Measurements from ENCODE around the gene R3HDM4. TPM values are rescaled to one million over a fixed set of nuclear protein-coding genes. Genes with fewer than 3 reads are reported as not detected.

Gene R3HDM4
- total and polyA plus RNA-seq, 9 of the 15 experiments (the other 6 are each of a cell fraction or from before 2014, with no cell fraction given) = 3.2 to 154 (median 59.0) TPM

DNA sequence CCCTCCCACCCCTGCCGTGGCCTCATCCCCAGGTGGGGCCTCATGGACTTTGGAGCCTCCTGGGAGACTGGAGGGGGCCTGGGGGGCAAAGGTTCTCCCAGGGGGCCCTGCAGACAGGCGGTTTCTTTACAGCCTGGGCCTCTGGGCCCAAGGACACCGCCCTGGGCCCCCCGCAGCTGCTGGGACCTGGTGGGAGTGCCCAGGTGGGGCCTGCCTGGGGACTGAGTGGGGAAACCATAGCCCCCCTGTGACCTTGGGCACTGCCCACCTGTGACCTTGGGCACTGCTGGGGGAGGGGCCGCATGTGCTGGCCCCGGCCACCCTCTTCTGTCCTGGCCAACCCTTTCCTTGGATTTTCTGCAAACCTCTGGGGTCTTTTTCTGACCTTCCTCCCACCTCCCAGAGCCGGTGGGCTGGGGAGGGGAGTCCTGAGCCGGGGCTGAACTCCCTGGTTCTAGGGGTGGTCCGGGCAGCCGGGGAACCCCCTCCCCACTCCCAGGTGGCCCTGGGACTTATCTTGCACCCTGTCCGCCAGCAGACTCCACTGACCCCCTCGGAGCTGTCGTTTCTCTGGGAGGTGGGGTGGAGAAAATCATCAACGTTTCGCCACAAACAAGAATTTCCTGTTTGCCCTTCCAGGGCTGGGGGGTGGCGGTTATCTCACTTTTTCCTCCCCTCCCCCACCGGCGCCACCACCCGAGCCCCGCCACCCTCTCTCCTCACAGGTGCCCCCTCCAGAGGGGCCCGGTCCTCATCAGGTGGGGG is 39.8 kb upstream of the R3HDM4 start (continued):
- TF ChIP-seq ZNF592 (IDR thresholded peaks at IDR 0.05) (peak; percentile 57; the same call in 1 of the 2 replicates), RBM34 (IDR thresholded peaks at IDR 0.05; ENCODE audit: borderline replicate concordance, insufficient read depth, low read length) (no peak), CHD1 (IDR thresholded peaks at IDR 0.05; ENCODE audit: low read length) (no peak), ZNF668 (CRISPR knock-in tag; IDR thresholded peaks at IDR 0.05) (no peak), CTBP1 (IDR thresholded peaks at IDR 0.05; ENCODE audit: borderline replicate concordance) (peak; percentile 12; the same call in 1 of the 2 replicates), UBTF (IDR thresholded peaks at IDR 0.05; ENCODE audit: borderline replicate concordance in 1 of 2, low read depth in 2 of 2, low read length in 2 of 2) (no peak), MYNN (IDR thresholded peaks at IDR 0.05) (peak; percentile 16; the same call in 1 of the 2 replicates), MYNN (CRISPR knock-in tag; IDR thresholded peaks at IDR 0.05) (no peak), CREM (IDR thresholded peaks at IDR 0.05; ENCODE audit: low read depth) (peak; percentile 33; the same call in 1 of the 2 replicates), MTA3 (IDR thresholded peaks at IDR 0.05; ENCODE audit: borderline replicate concordance) (peak; percentile 33; the same call in 1 of the 2 replicates), CHCHD3 (CRISPR knock-in tag; IDR thresholded peaks at IDR 0.05) (no peak), RBFOX2 (IDR thresholded peaks at IDR 0.05; ENCODE audit: low read depth, low read length) (peak; percentile 66), ZFX (CRISPR knock-in tag; IDR thresholded peaks at IDR 0.05) (peak; percentile 33; the same call in 1 of the 2 replicates), DACH1 (IDR thresholded peaks at IDR 0.05; ENCODE audit: partially characterized antibody) (no peak), GABPA (tag; conservative IDR thresholded peaks at IDR 0.05; ENCODE audit: low read depth) (0 out of 2 replicates have a peak, but pooled peaks have one; percentile 39), PHTF2 (CRISPR knock-in tag; IDR thresholded peaks at IDR 0.05) (no peak)
- TF ChIP-seq, protein P1, sequence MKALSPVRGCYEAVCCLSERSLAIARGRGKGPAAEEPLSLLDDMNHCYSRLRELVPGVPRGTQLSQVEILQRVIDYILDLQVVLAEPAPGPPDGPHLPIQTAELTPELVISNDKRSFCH (CRISPR knock-in tag; IDR thresholded peaks at IDR 0.05) = no peak
- TF ChIP-seq, protein P1 (tag; IDR thresholded peaks at IDR 0.05) = peak; percentile 55; the same call in 1 of the 2 replicates
- TF ChIP-seq, protein P2, sequence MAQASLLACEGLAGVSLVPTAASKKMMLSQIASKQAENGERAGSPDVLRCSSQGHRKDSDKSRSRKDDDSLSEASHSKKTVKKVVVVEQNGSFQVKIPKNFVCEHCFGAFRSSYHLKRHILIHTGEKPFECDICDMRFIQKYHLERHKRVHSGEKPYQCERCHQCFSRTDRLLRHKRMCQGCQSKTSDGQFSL (CRISPR knock-in tag; IDR thresholded peaks at IDR 0.05) = peak; percentile 73; the same call in 1 of the 2 replicates
- TF ChIP-seq, protein P2 (tag; IDR thresholded peaks at IDR 0.05) = peak in 1 of 2 experiments; percentile 73; a peak in 1 of 4 replicates

All from K562 (cell line).